Lower leg skin (tissue), 3 donors: Measurements from ENCODE around the gene SLC25A22.

Experiments
- POLR2A ChIP-seq, 2 donors: fragments of 450-650 bp; IDR thresholded peaks; one replicate each; pipeline ENCODE4 v1.6.1; 2016 to 2017; ENCODE audit warnings: antibody characterized with exemption in 2 of 2, mild to moderate bottlenecking in 1 of 2, moderate library complexity in 1 of 2
- TF ChIP-seq, protein P1 (sequence below), 3 donors: fragments of 450-650 bp; IDR thresholded peaks; one replicate each; pipeline ENCODE4 v1.5.1; 2016; ENCODE audit warnings: antibody characterized with exemption in 3 of 3, mild to moderate bottlenecking in 3 of 3, moderate library complexity in 2 of 3

DNA sequence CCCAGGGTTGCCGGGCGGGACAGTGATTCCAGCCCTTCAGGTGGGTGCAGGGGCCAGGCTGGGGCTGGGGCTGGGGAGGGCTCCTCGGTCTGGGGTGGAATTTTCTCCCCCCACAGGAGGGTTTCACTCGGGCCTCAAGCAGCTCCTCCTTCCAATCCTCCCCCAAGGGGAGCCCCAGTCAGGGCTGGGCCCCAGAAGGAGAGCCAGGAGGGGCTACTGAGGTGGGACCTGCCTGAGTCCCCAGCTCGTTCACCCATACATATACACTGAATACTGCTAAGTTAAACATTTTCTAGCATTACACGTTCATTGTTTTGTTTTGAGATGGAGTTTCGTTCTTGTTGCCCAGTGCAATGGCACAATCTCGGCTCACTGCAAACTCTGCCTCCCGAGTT is 28.1 kb upstream of the SLC25A22 start:
- TF ChIP-seq, protein P1, sequence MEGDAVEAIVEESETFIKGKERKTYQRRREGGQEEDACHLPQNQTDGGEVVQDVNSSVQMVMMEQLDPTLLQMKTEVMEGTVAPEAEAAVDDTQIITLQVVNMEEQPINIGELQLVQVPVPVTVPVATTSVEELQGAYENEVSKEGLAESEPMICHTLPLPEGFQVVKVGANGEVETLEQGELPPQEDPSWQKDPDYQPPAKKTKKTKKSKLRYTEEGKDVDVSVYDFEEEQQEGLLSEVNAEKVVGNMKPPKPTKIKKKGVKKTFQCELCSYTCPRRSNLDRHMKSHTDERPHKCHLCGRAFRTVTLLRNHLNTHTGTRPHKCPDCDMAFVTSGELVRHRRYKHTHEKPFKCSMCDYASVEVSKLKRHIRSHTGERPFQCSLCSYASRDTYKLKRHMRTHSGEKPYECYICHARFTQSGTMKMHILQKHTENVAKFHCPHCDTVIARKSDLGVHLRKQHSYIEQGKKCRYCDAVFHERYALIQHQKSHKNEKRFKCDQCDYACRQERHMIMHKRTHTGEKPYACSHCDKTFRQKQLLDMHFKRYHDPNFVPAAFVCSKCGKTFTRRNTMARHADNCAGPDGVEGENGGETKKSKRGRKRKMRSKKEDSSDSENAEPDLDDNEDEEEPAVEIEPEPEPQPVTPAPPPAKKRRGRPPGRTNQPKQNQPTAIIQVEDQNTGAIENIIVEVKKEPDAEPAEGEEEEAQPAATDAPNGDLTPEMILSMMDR (IDR thresholded peaks at IDR 0.05) = no peak
- TF ChIP-seq POLR2A (IDR thresholded peaks at IDR 0.05) = no peak
